ENCODE data around the gene SP8.
A peak's percentile ranks its signal among the peaks of the same experiment; 100 is the strongest.

The SP8 gene

DNA sequence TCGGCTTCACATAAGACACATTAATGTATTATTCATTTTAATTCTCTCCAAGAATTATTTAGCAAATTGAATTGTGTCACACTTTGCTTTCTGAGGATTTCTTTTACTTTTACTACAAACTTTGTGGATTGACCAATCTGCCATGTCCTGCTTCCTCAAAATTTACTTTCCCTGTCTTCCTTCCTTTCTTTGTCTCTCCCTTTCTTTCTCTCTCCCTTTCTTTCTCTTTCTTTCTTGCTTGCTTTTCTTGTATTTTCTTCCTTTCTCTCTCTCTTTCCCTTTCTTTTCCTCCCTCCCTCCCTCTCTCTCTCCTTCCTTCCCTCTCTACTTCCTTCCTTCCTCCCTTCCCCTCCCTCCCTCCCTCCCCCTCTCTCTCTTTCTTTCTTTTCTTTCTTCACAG lies 37.8 kb downstream of the SP8 start:
- no peak for DNase-seq

GRCh38 chr7:20747001-20747400 lies 39.7 kb downstream of the SP8 start:
- DNase-seq = no peak

- no peak for DNase-seq
Observed at GRCh38 chr7:20745702-20746101, 41.0 kb downstream of the SP8 start.

- peak; percentile 23 for DNase-seq
Observed at GRCh38 chr7:20744954-20745446, 41.7 kb downstream of the SP8 start.

GRCh38 chr7:20742913-20743312 lies 43.8 kb downstream of the SP8 start:
- no peak for DNase-seq

- DNase-seq = no peak
Observed at GRCh38 chr7:20741801-20742200, 44.9 kb downstream of the SP8 start.

DNA sequence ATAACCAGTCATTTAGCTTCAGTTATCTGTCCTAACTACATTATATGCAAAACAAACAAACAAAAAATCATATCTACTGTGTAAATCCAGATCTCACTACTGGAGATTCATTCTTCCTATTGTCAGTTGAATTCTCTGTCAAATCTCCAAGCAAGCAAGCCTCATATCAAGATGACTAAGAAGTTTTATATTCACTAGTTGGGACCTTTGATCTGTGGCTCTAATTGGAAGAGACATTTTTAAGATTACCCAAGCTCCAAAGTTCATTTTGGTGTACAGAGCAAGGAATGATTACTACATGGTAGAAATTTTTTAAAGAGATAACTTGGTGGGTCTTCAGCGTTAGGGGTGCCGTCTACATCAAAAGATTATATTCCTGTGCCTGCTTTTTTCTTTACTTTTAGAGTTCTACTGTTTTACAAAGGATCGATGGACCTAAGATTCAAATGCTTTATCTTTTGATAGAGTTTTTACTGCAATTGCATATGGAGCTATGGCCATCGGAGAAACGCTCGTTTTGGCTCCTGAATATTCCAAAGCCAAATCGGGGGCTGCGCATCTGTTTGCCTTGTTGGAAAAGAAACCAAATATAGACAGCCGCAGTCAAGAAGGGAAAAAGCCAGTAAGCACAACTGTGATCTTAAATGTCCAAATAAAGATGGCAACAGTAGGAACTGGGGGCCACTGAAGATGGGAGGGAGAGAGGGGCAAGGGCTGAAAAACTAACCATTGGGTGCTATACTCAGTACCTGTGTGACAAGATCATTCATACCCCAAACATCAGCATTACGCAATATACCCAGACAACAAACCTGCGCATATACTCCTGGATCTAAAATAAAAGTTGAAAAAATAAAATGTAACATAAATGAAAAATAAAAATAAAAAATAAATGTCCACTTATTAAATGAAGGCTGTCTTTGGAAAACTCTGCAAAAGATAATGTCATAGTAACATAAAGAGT lies 47.9 kb downstream of the SP8 start:
- no peak for DNase-seq

DNA sequence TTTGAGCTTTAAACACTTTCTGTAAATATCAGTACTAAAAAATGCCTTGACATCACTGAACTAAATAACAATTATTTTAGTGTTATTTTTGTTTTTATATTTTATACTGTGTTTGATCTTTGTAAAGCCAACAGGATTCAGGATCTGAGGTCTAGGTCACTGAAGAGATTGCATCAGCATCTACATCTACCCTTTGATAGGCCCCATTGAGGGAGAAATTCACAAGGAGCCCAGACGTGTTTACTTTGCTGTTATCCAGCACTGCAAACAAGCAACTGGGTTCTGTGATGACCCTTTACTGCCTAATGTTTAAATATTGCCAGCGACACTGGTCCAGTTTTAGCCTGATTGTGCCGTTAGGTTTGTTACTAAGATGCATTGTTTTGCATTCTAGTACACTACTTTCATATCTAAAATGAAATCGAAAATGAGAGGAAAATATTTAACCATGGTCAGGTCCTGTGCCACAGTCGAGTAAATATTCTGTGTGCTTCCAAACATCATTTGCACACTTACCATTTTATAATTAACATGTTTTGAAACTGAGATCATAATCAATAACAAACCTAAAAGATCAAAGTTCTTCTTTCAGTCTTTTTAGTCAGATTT lies 48.7 kb downstream of the SP8 start:
- DNase-seq = peak; percentile 33

DNA sequence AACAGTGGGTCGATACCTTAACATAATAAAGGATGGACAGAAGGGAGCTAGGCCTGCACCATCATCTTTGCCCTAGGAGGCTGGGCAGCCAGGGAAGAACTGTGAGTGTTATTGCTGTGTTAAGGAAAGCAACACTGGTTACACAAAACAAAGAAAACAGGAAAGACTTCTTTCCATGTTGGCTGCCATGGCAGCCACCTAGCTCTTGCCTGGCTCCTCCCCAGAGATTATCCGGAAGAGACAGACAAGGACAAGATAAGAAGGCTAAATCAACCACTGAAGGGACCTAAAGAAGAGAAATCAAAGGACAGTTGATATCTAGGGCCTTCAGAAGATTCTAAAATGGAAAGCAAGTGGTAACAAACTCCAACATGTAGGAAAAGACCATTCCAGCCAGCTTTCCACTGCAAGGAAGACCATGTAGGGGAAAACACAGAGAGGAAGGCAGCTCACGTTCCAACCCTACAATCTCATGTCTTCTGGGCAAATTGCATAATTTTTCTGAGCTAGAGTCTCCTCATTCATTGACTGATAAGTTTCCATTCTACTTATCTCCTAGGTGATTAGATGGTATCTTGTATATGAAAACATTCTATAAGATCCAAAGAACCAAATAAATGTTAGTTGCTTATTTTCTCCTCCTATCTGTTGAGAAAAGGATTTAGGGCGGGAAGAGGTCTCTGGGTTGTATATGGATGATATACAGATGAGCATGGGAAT lies 51.2 kb downstream of the SP8 start:
- DNase-seq = no peak

Data from NCI-H748 treated with DMSO at 0.1 percent for 48 hours (cell line).